D721Med (cell line): Measurements from ENCODE around the gene MUC4.
"Not testable (repeated sequence)": the region's sequence is repeated elsewhere in the genome, so short reads cannot be mapped to it uniquely, and the experiment has no call there.

Experiments used
- DNase-seq: peaks from one replicate; pipeline ENCODE4 v3.0.0; 2011; ENCODE audit warnings: low spot score; ENCODE audit not compliant: insufficient read length
- FAIRE-seq: peaks from 2 replicates; lab custom pipeline; 2011; peaks lifted over from hg19 to GRCh38; lab: Jason Lieb, UNC
- CTCF ChIP-seq: IDR thresholded peaks from 2 replicates; pipeline ENCODE4 v1.5.1; 2012; ENCODE audit warnings: mild to moderate bottlenecking, control low read depth; ENCODE audit not compliant: insufficient read depth; ENCODE audit errors: missing control alignments

Gene MUC4

DNA sequence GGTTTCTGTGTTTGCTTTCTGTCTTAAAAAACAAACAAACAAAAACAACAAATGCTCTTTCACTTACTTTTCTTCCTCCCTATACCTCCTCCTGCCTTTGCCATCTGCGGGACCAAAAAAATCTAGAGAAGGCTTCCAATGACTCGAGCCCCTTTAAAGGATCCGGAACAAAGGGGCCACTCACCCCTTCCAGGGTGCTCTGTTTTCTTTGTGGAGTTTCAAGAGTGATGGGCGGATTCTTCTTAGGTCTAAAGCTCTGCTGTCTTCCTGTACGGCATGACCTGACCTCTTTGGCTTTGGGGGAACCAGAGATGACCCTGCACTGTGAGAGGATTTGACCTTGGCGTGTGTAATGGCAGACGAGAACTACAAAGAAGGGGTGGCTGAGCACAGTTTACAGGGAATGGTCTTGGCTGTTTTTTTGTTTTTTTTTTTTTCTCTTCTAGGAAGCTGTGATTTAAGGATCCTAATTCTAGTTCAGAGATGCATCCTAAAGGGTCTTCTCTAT is 93.2 kb downstream of the MUC4 start:
- FAIRE-seq (no peak), DNase-seq (no peak)
- no peak for TF ChIP-seq CTCF

- FAIRE-seq (no peak), DNase-seq (no peak)
- TF ChIP-seq CTCF: no peak
Measured at GRCh38 chr3:195717852-195718476, 93.8 kb downstream of the MUC4 start.

GRCh38 chr3:195717416-195717815 is 94.3 kb downstream of the MUC4 start:
- FAIRE-seq (no peak), DNase-seq (no peak)
- TF ChIP-seq CTCF: no peak

DNA sequence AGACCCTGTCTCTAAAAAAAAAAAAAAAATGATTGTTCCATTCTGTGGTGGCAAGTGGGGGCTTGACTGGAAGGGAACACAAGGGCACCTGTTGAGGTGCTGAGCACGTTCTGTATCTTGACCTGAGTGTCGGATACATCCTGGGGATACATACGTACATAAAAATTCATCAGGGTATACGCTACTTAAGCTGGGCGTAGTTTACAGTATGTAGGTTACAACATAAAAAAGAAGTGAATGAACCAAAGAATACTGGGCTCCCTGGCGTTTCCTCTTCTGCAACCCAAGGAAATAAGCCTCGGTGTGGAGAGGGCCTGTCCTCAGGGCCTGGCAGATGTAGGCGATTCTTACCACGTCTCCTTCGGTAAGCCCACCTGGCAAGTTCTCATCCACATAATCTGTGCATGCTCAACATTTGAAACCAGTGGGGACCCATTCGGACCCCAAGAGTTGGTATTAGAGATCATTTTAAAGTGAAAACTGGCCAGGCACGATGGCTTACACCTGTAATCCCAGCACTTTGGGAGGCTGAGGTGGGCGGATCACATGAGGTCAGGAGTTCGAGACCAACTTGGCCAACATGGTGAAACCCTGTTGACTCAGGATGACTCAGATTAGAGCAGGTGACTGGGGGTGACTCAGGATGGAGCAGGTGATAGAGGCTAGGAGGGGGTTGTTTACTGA is 96.0 kb downstream of the MUC4 start:
- DNase-seq: no peak
- no peak for FAIRE-seq
- TF ChIP-seq CTCF: no peak

- no peak for TF ChIP-seq CTCF
- DNase-seq (no peak), FAIRE-seq (no peak)
Measured at GRCh38 chr3:195715134-195715533, 96.6 kb downstream of the MUC4 start.

DNA sequence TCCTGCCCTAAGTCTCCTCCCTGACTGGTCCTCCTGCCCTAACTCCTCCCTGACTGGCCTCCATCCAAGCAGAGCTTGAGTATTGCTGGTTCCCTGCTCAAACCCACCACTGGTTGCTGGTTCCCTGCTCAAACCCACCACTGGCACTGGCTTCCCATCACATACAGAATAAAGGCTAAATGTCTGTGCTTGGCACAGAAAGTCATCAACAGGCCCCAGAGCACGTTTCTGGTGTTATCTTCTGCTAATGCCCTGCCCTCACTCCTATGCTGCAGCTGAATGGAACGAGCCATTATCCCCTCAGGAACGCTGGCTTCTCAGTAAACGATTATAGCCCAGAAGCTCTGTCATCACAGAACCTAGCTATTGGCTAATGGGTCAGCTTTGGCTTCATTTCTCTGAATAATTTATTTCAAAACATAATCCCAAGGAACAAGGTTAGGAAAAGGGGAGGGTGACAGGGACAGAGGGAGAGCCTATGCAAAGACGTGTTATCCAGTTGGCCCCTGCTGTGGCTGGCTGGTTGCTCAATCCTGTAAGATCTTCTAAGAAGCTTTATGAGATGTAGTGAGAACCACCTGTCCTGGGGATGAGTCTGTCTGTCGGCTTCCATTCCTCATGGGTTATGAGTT is 97.2 kb downstream of the MUC4 start:
- TF ChIP-seq CTCF: no peak
- no peak for FAIRE-seq
- peak; percentile 61 for DNase-seq

GRCh38 chr3:195713150-195713549 is 98.6 kb downstream of the MUC4 start:
- not testable (repeated sequence) for FAIRE-seq, DNase-seq

GRCh38 chr3:195712535-195712910 is 99.2 kb downstream of the MUC4 start:
- DNase-seq, FAIRE-seq: not testable (repeated sequence)
